Dendritic cell treated with granulocyte-macrophage colony-stimulating factor and Interleukin-4, amounts not matched to agents 40 ng/mL and 50 ng/mL, for 4 days (primary cell): ENCODE measurements around the gene MAPK8IP3.
"Not testable (repeated sequence)": the region's sequence is repeated elsewhere in the genome, so short reads cannot be mapped to it uniquely, and the experiment has no call there.

ENCODE experiments used
- H3K27ac Mint-ChIP-seq: one replicate; pipeline ENCODE4 v1.8.0; 2022; ENCODE audit warnings: mild to moderate bottlenecking, mixed read lengths
- H3K27me3 Mint-ChIP-seq: one replicate; pipeline ENCODE4 v1.8.0; 2022; ENCODE audit warnings: mild to moderate bottlenecking, mixed read lengths
- H3K36me3 Mint-ChIP-seq: one replicate; pipeline ENCODE4 v1.8.0; 2022; ENCODE audit warnings: low read depth, mixed read lengths
- H3K4me1 Mint-ChIP-seq: one replicate; pipeline ENCODE4 v1.8.0; 2022; ENCODE audit warnings: low read depth, mixed read lengths
- H3K4me3 Mint-ChIP-seq: one replicate; pipeline ENCODE4 v1.8.0; 2022; ENCODE audit warnings: mild to moderate bottlenecking, moderate library complexity, mixed read lengths
- H3K9me3 Mint-ChIP-seq: one replicate; pipeline ENCODE4 v1.8.0; 2022; ENCODE audit warnings: mixed read lengths
- intact Hi-C: fragments of 100-400 bp; cut with micrococcal nuclease; formaldehyde crosslinking; loops from one replicate; pipeline ENCODE4 v1.15.0; 2022

MAPK8IP3 gene

GRCh38 chr16:1708768-1709180, 2.8 kb downstream of the MAPK8IP3 start:
- intact Hi-C loops: loop anchor here (5.0 kb wide), 1 partner anchor 64 kb away; the partner anchor contains the start of genes EME2, MRPS34 and NME3
- Mint-ChIP-seq H3K27me3 (no peaks in the 10 kb centered on the region), H3K4me3 (no peak overlapping the region), H3K27ac (no peak overlapping the region), H3K36me3 (peaks cover 55% of the 10 kb centered on the region), H3K9me3 (no peaks in the 10 kb centered on the region), H3K4me1 (peaks cover 69% of the 10 kb centered on the region)

GRCh38 chr16:1709356-1709755, 3.4 kb downstream of the MAPK8IP3 start:
- Mint-ChIP-seq H3K36me3 (peaks cover 58% of the 10 kb centered on the region), H3K27ac (no peak overlapping the region), H3K9me3 (no peaks in the 10 kb centered on the region), H3K4me3 (no peak overlapping the region), H3K4me1 (peaks cover 63% of the 10 kb centered on the region), H3K27me3 (no peaks in the 10 kb centered on the region)
- intact Hi-C loops: loop anchor here (5.0 kb wide), 1 partner anchor 63 kb away; the partner anchor contains the start of genes EME2, MRPS34 and NME3

GRCh38 chr16:1710811-1711507, 5.0 kb downstream of the MAPK8IP3 start:
- Mint-ChIP-seq H3K27me3 (no peaks in the 10 kb centered on the region), H3K9me3 (no peaks in the 10 kb centered on the region), H3K4me1 (peaks cover 50% of the 10 kb centered on the region), H3K27ac (no peak overlapping the region), H3K4me3 (no peak overlapping the region), H3K36me3 (peaks cover 60% of the 10 kb centered on the region)
- intact Hi-C loops: no loop called here

- Mint-ChIP-seq H3K4me3 (peak overlapping the region; percentile 53), H3K4me1 (peaks cover 40% of the 10 kb centered on the region), H3K27ac (peak overlapping the region; percentile 59), H3K9me3 (no peaks in the 10 kb centered on the region), H3K27me3 (no peaks in the 10 kb centered on the region), H3K36me3 (peaks cover 59% of the 10 kb centered on the region)
- intact Hi-C loops: no loop called here
These were observed 6.8 kb downstream of the MAPK8IP3 start for GRCh38 chr16:1712791-1713261.

GRCh38 chr16:1713331-1713730, 7.3 kb downstream of the MAPK8IP3 start:
- H3K27me3 Mint-ChIP-seq: no peaks in the 10 kb centered on the region
- H3K36me3 Mint-ChIP-seq: peaks cover 54% of the 10 kb centered on the region
- no peaks in the 10 kb centered on the region for H3K9me3 Mint-ChIP-seq
- H3K27ac Mint-ChIP-seq: peak overlapping the region; percentile 59
- H3K4me1 Mint-ChIP-seq: peaks cover 35% of the 10 kb centered on the region
- intact Hi-C loops: no loop called here
- H3K4me3 Mint-ChIP-seq: no peak overlapping the region

GRCh38 chr16:1713933-1714332, 7.9 kb downstream of the MAPK8IP3 start:
- no peaks in the 10 kb centered on the region for H3K27me3 Mint-ChIP-seq
- peak overlapping the region; percentile 37 for H3K27ac Mint-ChIP-seq
- peaks cover 48% of the 10 kb centered on the region for H3K36me3 Mint-ChIP-seq
- no peaks in the 10 kb centered on the region for H3K9me3 Mint-ChIP-seq
- peaks cover 34% of the 10 kb centered on the region for H3K4me1 Mint-ChIP-seq
- no peak overlapping the region for H3K4me3 Mint-ChIP-seq
- intact Hi-C loops: no loop called here

- Mint-ChIP-seq H3K9me3 (no peaks in the 10 kb centered on the region), H3K4me3 (no peak overlapping the region)
These were observed 9.2 kb downstream of the MAPK8IP3 start for GRCh38 chr16:1715220-1715619.

GRCh38 chr16:1718236-1718635, 12.2 kb downstream of the MAPK8IP3 start:
- H3K27me3 Mint-ChIP-seq, H3K4me3 Mint-ChIP-seq, H3K9me3 Mint-ChIP-seq, intact Hi-C loops, H3K27ac Mint-ChIP-seq: not testable (repeated sequence)
- Mint-ChIP-seq H3K36me3 (peaks cover 25% of the 10 kb centered on the region), H3K4me1 (peaks cover 51% of the 10 kb centered on the region)

More at GRCh38 chr16:1715220-1715619, 9.2 kb downstream of the MAPK8IP3 start:
- Mint-ChIP-seq H3K27me3 (no peaks in the 10 kb centered on the region), H3K4me1 (peaks cover 40% of the 10 kb centered on the region), H3K36me3 (peaks cover 46% of the 10 kb centered on the region), H3K27ac (no peak overlapping the region)
- intact Hi-C loops: no loop called here

- Mint-ChIP-seq H3K4me1 (peaks cover 53% of the 10 kb centered on the region), H3K36me3 (peaks cover 21% of the 10 kb centered on the region), H3K27ac (peak overlapping the region; percentile 59)
- intact Hi-C loops, H3K27me3 Mint-ChIP-seq, H3K9me3 Mint-ChIP-seq, H3K4me3 Mint-ChIP-seq: not testable (repeated sequence)
These were observed 13.7 kb downstream of the MAPK8IP3 start for GRCh38 chr16:1719559-1720229.

- H3K4me1 Mint-ChIP-seq: peaks cover 53% of the 10 kb centered on the region
- no peak overlapping the region for H3K4me3 Mint-ChIP-seq
- H3K9me3 Mint-ChIP-seq: no peaks in the 10 kb centered on the region
- intact Hi-C loops: no loop called here
- no peaks in the 10 kb centered on the region for H3K27me3 Mint-ChIP-seq
- H3K27ac Mint-ChIP-seq: peak overlapping the region; percentile 90
- peaks cover 23% of the 10 kb centered on the region for H3K36me3 Mint-ChIP-seq
These were observed 15.4 kb downstream of the MAPK8IP3 start for GRCh38 chr16:1721372-1721771.

GRCh38 chr16:1723450-1724147, 17.6 kb downstream of the MAPK8IP3 start:
- Mint-ChIP-seq H3K4me1 (peaks cover 52% of the 10 kb centered on the region), H3K9me3 (no peaks in the 10 kb centered on the region), H3K27me3 (no peaks in the 10 kb centered on the region), H3K36me3 (peaks cover 43% of the 10 kb centered on the region), H3K27ac (peak overlapping the region; percentile 90), H3K4me3 (no peak overlapping the region)
- intact Hi-C loops: no loop called here

- H3K4me1 Mint-ChIP-seq: peaks cover 43% of the 10 kb centered on the region
- intact Hi-C loops: no loop called here
- H3K9me3 Mint-ChIP-seq: no peaks in the 10 kb centered on the region
- no peak overlapping the region for H3K4me3 Mint-ChIP-seq
- H3K36me3 Mint-ChIP-seq: peaks cover 52% of the 10 kb centered on the region
- no peak overlapping the region for H3K27ac Mint-ChIP-seq
- no peaks in the 10 kb centered on the region for H3K27me3 Mint-ChIP-seq
These were observed 18.5 kb downstream of the MAPK8IP3 start for GRCh38 chr16:1724491-1724890.

- peaks cover 61% of the 10 kb centered on the region for H3K36me3 Mint-ChIP-seq
- no peak overlapping the region for H3K4me3 Mint-ChIP-seq
- intact Hi-C loops: no loop called here
- H3K4me1 Mint-ChIP-seq: peaks cover 27% of the 10 kb centered on the region
- H3K27me3 Mint-ChIP-seq: no peaks in the 10 kb centered on the region
- H3K27ac Mint-ChIP-seq: no peak overlapping the region
- no peaks in the 10 kb centered on the region for H3K9me3 Mint-ChIP-seq
These were observed 20.9 kb downstream of the MAPK8IP3 start for GRCh38 chr16:1726661-1727502.
